Lower leg skin (tissue), 3 donors: ENCODE results near the gene DPP10.

Source experiments
- CTCF ChIP-seq, 3 donors: fragments of 450-650 bp; IDR thresholded peaks; one replicate each; pipeline ENCODE4 v1.5.1; 2016; ENCODE audit warnings: antibody characterized with exemption in 3 of 3, mild to moderate bottlenecking in 3 of 3, moderate library complexity in 2 of 3
- POLR2A ChIP-seq, 2 donors: fragments of 450-650 bp; IDR thresholded peaks; one replicate each; pipeline ENCODE4 v1.6.1; 2016 to 2017; ENCODE audit warnings: antibody characterized with exemption in 2 of 2, mild to moderate bottlenecking in 1 of 2, moderate library complexity in 1 of 2

GRCh38 chr2:114784046-114784445 lies 341.6 kb downstream of the DPP10 start:
- TF ChIP-seq POLR2A (IDR thresholded peaks at IDR 0.05): no peak
- TF ChIP-seq CTCF (IDR thresholded peaks at IDR 0.05): no peak
